ENCODE measurements around the gene ELOF1.

The ELOF1 gene

DNA sequence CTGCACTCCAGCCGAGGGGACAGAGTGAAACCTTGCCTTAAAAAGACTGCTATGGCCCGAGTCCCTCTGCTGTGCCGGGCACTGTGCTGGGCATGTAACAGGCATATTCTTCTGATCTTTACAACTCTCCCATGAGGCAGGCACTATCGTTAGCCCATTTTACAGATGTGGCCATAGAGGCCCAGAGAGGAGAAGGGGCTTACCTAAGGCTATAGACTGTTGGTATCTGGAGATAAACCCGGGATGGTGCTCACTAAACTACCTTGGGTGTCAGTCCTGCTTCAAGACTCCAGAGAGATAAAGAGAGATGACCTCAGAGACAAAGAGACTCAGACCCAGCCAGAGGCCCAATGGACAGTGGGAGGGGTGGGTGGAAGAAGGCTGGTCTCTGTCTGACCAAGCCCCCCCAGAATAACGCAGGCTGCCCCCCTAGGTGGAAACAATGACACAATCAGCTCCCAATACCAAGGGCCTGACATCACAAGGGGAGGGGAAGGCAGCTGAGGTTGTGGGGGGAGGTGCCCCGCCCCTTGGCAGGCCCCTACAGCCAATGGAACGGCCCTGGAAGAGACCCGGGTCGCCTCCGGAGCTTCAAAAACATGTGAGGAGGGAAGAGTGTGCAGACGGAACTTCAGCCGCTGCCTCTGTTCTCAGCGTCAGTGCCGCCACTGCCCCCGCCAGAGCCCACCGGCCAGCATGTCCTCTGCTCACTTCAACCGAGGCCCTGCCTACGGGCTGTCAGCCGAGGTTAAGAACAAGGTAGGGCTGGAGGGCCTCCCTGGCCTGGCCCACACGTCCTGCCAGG lies 20.6 kb downstream of the ELOF1 start, which contains the start of gene CNN1:
Gene CNN1, plus strand, starts transcription at position 620 of the 805 bp plus-strand sequence. Its CDS starts 77 bp downstream, at position 697.
- peak within 1 kb of the TSS; percentile 96 for H4K8ac ChIP-seq (ENCODE audit: low read length)

DNA sequence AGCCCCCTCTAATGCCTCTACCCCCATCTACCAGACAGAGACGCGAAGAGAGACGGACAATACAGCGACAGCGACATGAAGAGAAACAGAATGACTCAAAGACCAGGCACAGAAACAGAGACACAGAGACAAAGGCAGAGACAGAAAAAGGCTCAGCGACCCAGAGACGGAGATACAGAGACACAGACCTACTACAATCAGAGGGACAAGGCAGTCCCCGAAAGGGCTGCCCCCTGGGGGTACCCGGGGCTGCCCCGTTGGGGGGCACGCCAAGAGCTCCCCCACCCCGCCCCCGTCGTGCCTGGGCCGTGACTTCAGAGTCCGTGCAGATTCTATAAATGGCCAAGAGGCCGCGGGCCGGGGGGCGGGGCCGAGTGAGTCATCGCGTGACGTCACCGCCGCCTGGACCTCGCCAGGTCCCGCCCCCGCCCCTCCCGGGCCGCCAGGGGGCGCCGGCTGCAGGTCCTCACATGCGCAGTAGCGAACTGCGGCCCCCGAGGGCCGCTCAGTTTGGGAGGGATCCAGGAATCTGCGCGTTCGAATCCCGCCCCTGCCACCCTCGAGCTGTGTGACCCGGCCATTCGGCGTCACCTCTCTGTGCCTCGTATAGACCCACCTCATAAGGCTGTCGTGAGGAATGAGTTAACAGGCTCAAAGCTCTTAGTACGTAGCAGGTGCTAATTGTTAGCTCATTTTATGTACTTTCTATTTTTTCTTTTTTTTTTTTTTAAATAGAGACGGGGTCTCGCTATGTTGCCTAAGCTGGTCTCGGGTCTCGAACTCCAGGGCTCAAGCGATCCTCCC lies 23.0 kb downstream of the ELOF1 start:
- Histone ChIP-seq H3K9me3 (ENCODE audit: control insufficient read depth, low read length) (no peaks in the 10 kb centered on the region), H3K14ac (ENCODE audit: low read length in 2 of 2) (no peak overlapping the region)

More for the DNA sequence above, 20.6 kb downstream of the ELOF1 start, which contains the start of gene CNN1:
- Histone ChIP-seq H2AFZ (ENCODE audit: low read depth, low read length) (peak within 1 kb of the TSS; percentile 78), H3K18ac (ENCODE audit: low read depth in 1 of 2, low read length in 2 of 2) (peak within 1 kb of the TSS; percentile 72 to 86), H3K27ac (ENCODE audit: low read length, poor library complexity, severe bottlenecking) (peak within 1 kb of the TSS; percentile 48), H2BK12ac (ENCODE audit: low read length in 2 of 2) (peak within 1 kb of the TSS; percentile 71 to 83), H4K91ac (ENCODE audit: low read length) (peak within 1 kb of the TSS; percentile 91), H3K4ac (ENCODE audit: low read depth in 1 of 2, low read length in 2 of 2) (peak within 1 kb of the TSS; percentile 40 to 75), H3K9me3 (ENCODE audit: control insufficient read depth, low read length) (no peaks in the 10 kb centered on the region), H3K4me3 (ENCODE audit: insufficient read depth in 1 of 2, low read depth in 1 of 2, low read length in 2 of 2) (peak within 1 kb of the TSS; percentile 39 to 43), H2AK5ac (ENCODE audit: low read length, severe bottlenecking) (peak within 1 kb of the TSS; percentile 40), H2BK15ac (ENCODE audit: low read depth, poor library complexity, severe bottlenecking) (peak within 1 kb of the TSS; percentile 84), H3K36me3 (ENCODE audit: control insufficient read depth in 1 of 2, insufficient read depth in 2 of 2, low read depth in 1 of 2, low read length in 2 of 2) (no peaks in the 10 kb centered on the region), H3K9ac (ENCODE audit: low read length) (peak within 1 kb of the TSS; percentile 47), H3K14ac (ENCODE audit: low read length in 2 of 2) (no peak within 1 kb of the TSS), H3K23ac (ENCODE audit: low read length in 2 of 2) (no peak within 1 kb of the TSS), H3K79me1 (replicated peaks; ENCODE audit: low read length, poor library complexity, severe bottlenecking) (peaks cover 4% of the 10 kb centered on the region), H3K27me3 (ENCODE audit: control insufficient read depth in 1 of 2, insufficient read depth in 1 of 2, low read length in 2 of 2) (peaks cover 0 to 8% of the 10 kb centered on the region in 2 experiments), H2BK120ac (ENCODE audit: low read depth, low read length) (peak within 1 kb of the TSS; percentile 71), H3K4me1 (ENCODE audit: control insufficient read depth, insufficient read depth, low read depth, low read length) (peaks cover 37% of the 10 kb centered on the region), H2BK5ac (ENCODE audit: low read depth, low read length, poor library complexity, severe bottlenecking) (no peak within 1 kb of the TSS), H3K4me2 (ENCODE audit: low read length, poor library complexity, severe bottlenecking) (peak within 1 kb of the TSS; percentile 79)
- WGBS, result 22% methylated on average over 19 of the region's 21 CpGs
- peak; percentile 94 for DNase-seq

DNA sequence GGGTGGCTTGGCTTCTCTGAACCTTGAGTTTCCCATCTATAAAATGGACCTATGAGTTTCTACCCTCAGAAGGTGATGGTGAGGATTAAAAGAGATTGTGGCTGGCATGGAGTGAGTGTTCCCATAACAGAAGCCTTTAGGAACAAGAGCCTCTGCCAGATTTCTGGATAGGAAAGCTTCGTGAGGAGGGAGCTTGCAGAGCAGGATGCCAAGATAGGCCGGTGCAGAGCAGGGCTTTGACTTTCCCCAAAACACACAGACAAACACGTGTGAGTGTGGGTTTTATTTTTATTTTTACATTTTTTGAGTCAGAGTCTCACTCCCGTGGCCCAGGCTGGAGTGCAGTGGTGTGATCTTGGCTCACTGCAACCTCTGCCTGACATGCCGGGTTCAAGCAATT lies 24.1 kb downstream of the ELOF1 start:
- WGBS, result 90% methylated on average over 4 of the region's 5 CpGs
- peak overlapping the region; percentile 15 for H3K9ac ChIP-seq (ENCODE audit: low read length)

More for the DNA sequence above, 23.0 kb downstream of the ELOF1 start:
- peaks cover 0 to 8% of the 10 kb centered on the region in 2 experiments for H3K27me3 ChIP-seq (ENCODE audit: control insufficient read depth in 1 of 2, insufficient read depth in 1 of 2, low read length in 2 of 2)
- H3K4me1 ChIP-seq (ENCODE audit: control insufficient read depth, insufficient read depth, low read depth, low read length), result peaks cover 38% of the 10 kb centered on the region
- H3K4ac ChIP-seq (ENCODE audit: low read depth in 1 of 2, low read length in 2 of 2), result peak overlapping the region; percentile 81
- H4K91ac ChIP-seq (ENCODE audit: low read length), result peak overlapping the region; percentile 92
- peak overlapping the region; percentile 95 for H2BK15ac ChIP-seq (ENCODE audit: low read depth, poor library complexity, severe bottlenecking)
- peak overlapping the region; percentile 70 to 87 for H2BK12ac ChIP-seq (ENCODE audit: low read length in 2 of 2)
- WGBS, result 10% methylated on average over 53 of the region's 54 CpGs
- peak overlapping the region; percentile 72 to 92 for H3K18ac ChIP-seq (ENCODE audit: low read depth in 1 of 2, low read length in 2 of 2)
- H2AFZ ChIP-seq (ENCODE audit: low read depth, low read length), result peak overlapping the region; percentile 60
- peaks cover 4% of the 10 kb centered on the region for H3K79me1 ChIP-seq (replicated peaks; ENCODE audit: low read length, poor library complexity, severe bottlenecking)
- H2AK5ac ChIP-seq (ENCODE audit: low read length, severe bottlenecking), result peak overlapping the region; percentile 45
- H4K8ac ChIP-seq (ENCODE audit: low read length), result peak overlapping the region; percentile 97
- H3K36me3 ChIP-seq (ENCODE audit: control insufficient read depth in 1 of 2, insufficient read depth in 2 of 2, low read depth in 1 of 2, low read length in 2 of 2), result no peaks in the 10 kb centered on the region
- DNase-seq, result peak; percentile 91
- H3K4me3 ChIP-seq (ENCODE audit: insufficient read depth in 1 of 2, low read depth in 1 of 2, low read length in 2 of 2), result peak overlapping the region in 1 of 2 experiments; percentile 74
- peak overlapping the region; percentile 57 for H3K4me2 ChIP-seq (ENCODE audit: low read length, poor library complexity, severe bottlenecking)
- no peak overlapping the region for H2BK5ac ChIP-seq (ENCODE audit: low read depth, low read length, poor library complexity, severe bottlenecking)
- H3K27ac ChIP-seq (ENCODE audit: low read length, poor library complexity, severe bottlenecking), result peak overlapping the region; percentile 42
- H3K23ac ChIP-seq (ENCODE audit: low read length in 2 of 2), result no peak overlapping the region
- H2BK120ac ChIP-seq (ENCODE audit: low read depth, low read length), result peak overlapping the region; percentile 91
- H3K9ac ChIP-seq (ENCODE audit: low read length), result peak overlapping the region; percentile 91

DNA sequence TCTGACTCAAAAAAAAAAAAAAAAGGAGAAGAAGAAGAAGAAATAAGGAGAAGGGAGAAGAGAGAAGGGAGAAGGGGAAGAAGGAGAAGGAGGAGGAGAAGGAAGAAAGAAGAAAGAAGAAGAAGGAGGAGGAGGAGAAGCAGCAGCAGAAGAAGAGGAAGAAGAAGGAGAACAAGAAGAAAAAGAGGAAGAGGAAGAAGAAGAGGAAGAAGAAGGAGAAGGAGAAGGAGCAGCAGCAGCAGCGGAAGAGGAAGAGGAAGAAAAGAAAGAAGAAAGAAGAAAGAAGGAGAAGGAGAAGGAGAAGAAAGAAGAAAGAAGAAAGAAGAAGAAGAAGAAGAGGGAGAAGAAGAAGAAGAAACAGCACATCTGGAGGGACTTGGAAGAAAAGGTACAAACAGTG lies 24.5 kb downstream of the ELOF1 start:
- Histone ChIP-seq H3K79me1 (replicated peaks; ENCODE audit: low read length, poor library complexity, severe bottlenecking) (peaks cover 4% of the 10 kb centered on the region), H2BK120ac (ENCODE audit: low read depth, low read length) (no peak overlapping the region), H3K14ac (ENCODE audit: low read length in 2 of 2) (no peak overlapping the region), H3K27ac (ENCODE audit: low read length, poor library complexity, severe bottlenecking) (no peak overlapping the region), H2BK5ac (ENCODE audit: low read depth, low read length, poor library complexity, severe bottlenecking) (no peak overlapping the region), H3K23ac (ENCODE audit: low read length in 2 of 2) (no peak overlapping the region), H3K9me3 (ENCODE audit: control insufficient read depth, low read length) (no peaks in the 10 kb centered on the region), H3K4me3 (ENCODE audit: insufficient read depth in 1 of 2, low read depth in 1 of 2, low read length in 2 of 2) (no peak overlapping the region), H4K91ac (ENCODE audit: low read length) (no peak overlapping the region), H3K18ac (ENCODE audit: low read depth in 1 of 2, low read length in 2 of 2) (no peak overlapping the region), H3K4ac (ENCODE audit: low read depth in 1 of 2, low read length in 2 of 2) (no peak overlapping the region), H3K36me3 (ENCODE audit: control insufficient read depth in 1 of 2, insufficient read depth in 2 of 2, low read depth in 1 of 2, low read length in 2 of 2) (no peaks in the 10 kb centered on the region), H3K4me2 (ENCODE audit: low read length, poor library complexity, severe bottlenecking) (no peak overlapping the region), H2BK12ac (ENCODE audit: low read length in 2 of 2) (no peak overlapping the region), H2AFZ (ENCODE audit: low read depth, low read length) (no peak overlapping the region), H3K9ac (ENCODE audit: low read length) (no peak overlapping the region), H3K27me3 (ENCODE audit: control insufficient read depth in 1 of 2, insufficient read depth in 1 of 2, low read length in 2 of 2) (peaks cover 0 to 8% of the 10 kb centered on the region in 2 experiments), H3K4me1 (ENCODE audit: control insufficient read depth, insufficient read depth, low read depth, low read length) (peaks cover 23% of the 10 kb centered on the region), H2AK5ac (ENCODE audit: low read length, severe bottlenecking) (no peak overlapping the region), H4K8ac (ENCODE audit: low read length) (no peak overlapping the region), H2BK15ac (ENCODE audit: low read depth, poor library complexity, severe bottlenecking) (no peak overlapping the region)
- DNase-seq, result no peak
- WGBS, result 100% methylated on average over 1 of the region's 1 CpG

More for the DNA sequence above, 24.1 kb downstream of the ELOF1 start:
- no peak overlapping the region for H3K23ac ChIP-seq (ENCODE audit: low read length in 2 of 2)
- H2BK15ac ChIP-seq (ENCODE audit: low read depth, poor library complexity, severe bottlenecking), result no peak overlapping the region
- peaks cover 4% of the 10 kb centered on the region for H3K79me1 ChIP-seq (replicated peaks; ENCODE audit: low read length, poor library complexity, severe bottlenecking)
- H4K91ac ChIP-seq (ENCODE audit: low read length), result no peak overlapping the region
- DNase-seq, result no peak
- no peak overlapping the region for H3K14ac ChIP-seq (ENCODE audit: low read length in 2 of 2)
- H2AFZ ChIP-seq (ENCODE audit: low read depth, low read length), result no peak overlapping the region
- H2BK12ac ChIP-seq (ENCODE audit: low read length in 2 of 2), result no peak overlapping the region
- peaks cover 0 to 8% of the 10 kb centered on the region in 2 experiments for H3K27me3 ChIP-seq (ENCODE audit: control insufficient read depth in 1 of 2, insufficient read depth in 1 of 2, low read length in 2 of 2)
- no peak overlapping the region for H3K4me2 ChIP-seq (ENCODE audit: low read length, poor library complexity, severe bottlenecking)
- H4K8ac ChIP-seq (ENCODE audit: low read length), result no peak overlapping the region
- peaks cover 27% of the 10 kb centered on the region for H3K4me1 ChIP-seq (ENCODE audit: control insufficient read depth, insufficient read depth, low read depth, low read length)
- no peak overlapping the region for H2AK5ac ChIP-seq (ENCODE audit: low read length, severe bottlenecking)
- no peak overlapping the region for H3K4ac ChIP-seq (ENCODE audit: low read depth in 1 of 2, low read length in 2 of 2)
- no peak overlapping the region for H3K27ac ChIP-seq (ENCODE audit: low read length, poor library complexity, severe bottlenecking)
- no peak overlapping the region for H3K4me3 ChIP-seq (ENCODE audit: insufficient read depth in 1 of 2, low read depth in 1 of 2, low read length in 2 of 2)
- H3K36me3 ChIP-seq (ENCODE audit: control insufficient read depth in 1 of 2, insufficient read depth in 2 of 2, low read depth in 1 of 2, low read length in 2 of 2), result no peaks in the 10 kb centered on the region
- no peaks in the 10 kb centered on the region for H3K9me3 ChIP-seq (ENCODE audit: control insufficient read depth, low read length)
- no peak overlapping the region for H2BK120ac ChIP-seq (ENCODE audit: low read depth, low read length)
- H3K18ac ChIP-seq (ENCODE audit: low read depth in 1 of 2, low read length in 2 of 2), result no peak overlapping the region
- H2BK5ac ChIP-seq (ENCODE audit: low read depth, low read length, poor library complexity, severe bottlenecking), result no peak overlapping the region

All from mesenchymal stem cell (in vitro differentiated cells and primary cell).